ENCODE results near the gene BARX2. TPM values are rescaled to one million over a fixed set of nuclear protein-coding genes. Genes with fewer than 3 reads are reported as not detected.

Gene BARX2
- total RNA-seq, 1 donor from 2014 or later = 0.18 TPM

DNA sequence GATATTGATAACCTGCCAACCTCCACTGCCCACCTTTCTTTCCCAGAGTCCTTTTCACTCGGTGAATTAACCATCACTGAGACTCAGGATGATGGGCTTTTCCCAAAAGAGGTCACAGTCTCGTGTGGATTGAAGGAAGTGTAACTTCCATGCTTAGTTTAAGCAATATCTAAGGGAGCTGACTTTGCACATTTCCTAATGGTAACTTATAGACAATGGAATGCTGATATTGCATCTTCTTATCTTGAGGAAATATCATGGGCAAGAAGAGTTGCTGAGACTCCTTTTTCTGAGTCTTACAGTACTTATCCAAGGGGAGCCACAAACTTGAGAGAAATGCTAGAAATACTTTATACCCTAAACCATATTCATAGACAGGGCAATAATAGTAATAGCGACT, 8.8 kb downstream of the BARX2 start:
- H3K4me1 Mint-ChIP-seq (ENCODE audit: unreplicated experiment) = peaks cover 6% of the 10 kb centered on the region
- no peak for DNase-seq (ENCODE audit: low spot score)
- no peak overlapping the region for H3K27ac Mint-ChIP-seq (ENCODE audit: unreplicated experiment)
- H3K9me3 Mint-ChIP-seq (ENCODE audit: unreplicated experiment) = no peaks in the 10 kb centered on the region
- H3K4me3 Mint-ChIP-seq (ENCODE audit: unreplicated experiment) = no peak overlapping the region
- H3K36me3 Mint-ChIP-seq (ENCODE audit: low read depth, unreplicated experiment) = no peaks in the 10 kb centered on the region
- TF ChIP-seq, protein P1, sequence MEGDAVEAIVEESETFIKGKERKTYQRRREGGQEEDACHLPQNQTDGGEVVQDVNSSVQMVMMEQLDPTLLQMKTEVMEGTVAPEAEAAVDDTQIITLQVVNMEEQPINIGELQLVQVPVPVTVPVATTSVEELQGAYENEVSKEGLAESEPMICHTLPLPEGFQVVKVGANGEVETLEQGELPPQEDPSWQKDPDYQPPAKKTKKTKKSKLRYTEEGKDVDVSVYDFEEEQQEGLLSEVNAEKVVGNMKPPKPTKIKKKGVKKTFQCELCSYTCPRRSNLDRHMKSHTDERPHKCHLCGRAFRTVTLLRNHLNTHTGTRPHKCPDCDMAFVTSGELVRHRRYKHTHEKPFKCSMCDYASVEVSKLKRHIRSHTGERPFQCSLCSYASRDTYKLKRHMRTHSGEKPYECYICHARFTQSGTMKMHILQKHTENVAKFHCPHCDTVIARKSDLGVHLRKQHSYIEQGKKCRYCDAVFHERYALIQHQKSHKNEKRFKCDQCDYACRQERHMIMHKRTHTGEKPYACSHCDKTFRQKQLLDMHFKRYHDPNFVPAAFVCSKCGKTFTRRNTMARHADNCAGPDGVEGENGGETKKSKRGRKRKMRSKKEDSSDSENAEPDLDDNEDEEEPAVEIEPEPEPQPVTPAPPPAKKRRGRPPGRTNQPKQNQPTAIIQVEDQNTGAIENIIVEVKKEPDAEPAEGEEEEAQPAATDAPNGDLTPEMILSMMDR (IDR thresholded peaks at IDR 0.05; ENCODE audit: unreplicated experiment) = no peak
- no peaks in the 10 kb centered on the region for H3K27me3 Mint-ChIP-seq (ENCODE audit: unreplicated experiment)

DNA sequence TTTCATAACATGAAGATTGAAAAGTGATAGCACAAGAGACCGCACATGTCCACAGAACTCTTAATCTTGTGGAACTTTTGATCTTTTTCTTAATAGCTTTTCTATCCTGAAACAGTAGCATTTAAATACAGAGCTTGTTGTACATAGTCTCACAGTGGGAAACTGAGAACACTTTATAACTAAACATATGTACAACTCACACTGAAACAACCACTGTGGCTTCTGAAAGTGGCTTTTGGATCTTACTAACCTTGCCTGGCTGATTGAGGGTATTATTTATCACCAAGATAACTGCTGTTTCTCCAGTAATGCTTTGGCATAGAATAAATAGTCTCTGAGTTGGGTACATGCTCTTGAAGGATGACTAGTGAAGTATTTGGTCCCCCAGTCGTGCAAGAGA, 10.2 kb downstream of the BARX2 start:
- Mint-ChIP-seq H3K4me3 (ENCODE audit: unreplicated experiment) (no peak overlapping the region), H3K36me3 (ENCODE audit: low read depth, unreplicated experiment) (no peaks in the 10 kb centered on the region), H3K27ac (ENCODE audit: unreplicated experiment) (no peak overlapping the region), H3K4me1 (ENCODE audit: unreplicated experiment) (peaks cover 6% of the 10 kb centered on the region), H3K27me3 (ENCODE audit: unreplicated experiment) (no peaks in the 10 kb centered on the region), H3K9me3 (ENCODE audit: unreplicated experiment) (no peaks in the 10 kb centered on the region)
- TF ChIP-seq, protein P1 (IDR thresholded peaks at IDR 0.05; ENCODE audit: unreplicated experiment) = no peak
- DNase-seq (ENCODE audit: low spot score) = no peak

DNA sequence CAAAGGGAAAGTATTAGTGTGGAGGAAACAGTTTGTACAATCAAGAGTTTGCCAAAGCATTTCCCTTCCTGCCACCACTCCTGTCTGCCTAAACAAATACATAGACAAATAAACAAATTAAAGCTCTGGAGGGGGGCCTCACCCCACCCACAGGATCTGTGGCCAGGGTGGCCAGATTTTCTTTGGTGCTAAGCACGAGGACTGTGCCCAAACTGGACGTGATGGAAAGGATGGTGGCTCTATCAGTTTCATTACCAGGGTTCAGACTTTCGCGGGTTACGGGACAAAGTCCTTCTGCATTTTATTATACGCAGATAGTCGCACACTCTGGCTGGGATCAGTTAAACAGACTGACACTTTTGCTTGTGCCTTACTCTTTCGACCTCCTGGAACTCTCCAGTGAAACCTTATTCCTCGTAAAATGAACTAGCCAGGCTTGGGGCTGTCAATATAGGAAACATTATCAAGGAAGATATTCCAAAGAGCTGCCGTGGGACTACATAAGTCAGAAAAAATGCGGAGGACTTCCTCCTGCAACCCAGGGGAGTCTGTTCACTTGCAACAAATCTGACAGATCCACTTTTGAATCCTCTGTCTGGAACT, 11.2 kb downstream of the BARX2 start:
- Mint-ChIP-seq H3K4me1 (ENCODE audit: unreplicated experiment) (peaks cover 6% of the 10 kb centered on the region), H3K4me3 (ENCODE audit: unreplicated experiment) (no peak overlapping the region), H3K27ac (ENCODE audit: unreplicated experiment) (no peak overlapping the region), H3K9me3 (ENCODE audit: unreplicated experiment) (no peaks in the 10 kb centered on the region), H3K36me3 (ENCODE audit: low read depth, unreplicated experiment) (no peaks in the 10 kb centered on the region), H3K27me3 (ENCODE audit: unreplicated experiment) (no peaks in the 10 kb centered on the region)
- TF ChIP-seq, protein P1 (IDR thresholded peaks at IDR 0.05; ENCODE audit: unreplicated experiment) = no peak
- no peak for DNase-seq (ENCODE audit: low spot score)

DNA sequence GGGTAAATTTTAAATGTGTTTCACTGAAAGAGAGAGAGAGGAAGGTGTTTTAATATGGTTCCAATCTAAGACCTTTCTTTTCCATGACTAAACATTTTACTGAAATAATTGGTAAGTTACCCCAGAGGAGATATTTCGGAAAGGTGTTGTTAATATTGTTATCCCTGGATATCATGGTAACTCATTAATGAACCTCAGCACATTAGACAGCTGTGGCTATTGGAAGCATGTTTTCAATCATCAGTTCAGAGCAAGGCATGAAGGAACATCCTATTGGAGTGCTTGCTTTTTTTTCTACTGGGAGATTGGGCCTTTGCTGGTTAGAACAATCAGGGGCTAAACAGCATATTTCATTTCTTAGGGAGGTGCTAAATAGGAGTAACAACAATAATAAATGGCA, 11.8 kb downstream of the BARX2 start:
- H3K4me1 Mint-ChIP-seq (ENCODE audit: unreplicated experiment) = peaks cover 8% of the 10 kb centered on the region
- TF ChIP-seq, protein P1 (IDR thresholded peaks at IDR 0.05; ENCODE audit: unreplicated experiment) = no peak
- H3K27me3 Mint-ChIP-seq (ENCODE audit: unreplicated experiment) = no peaks in the 10 kb centered on the region
- H3K27ac Mint-ChIP-seq (ENCODE audit: unreplicated experiment) = no peak overlapping the region
- no peaks in the 10 kb centered on the region for H3K36me3 Mint-ChIP-seq (ENCODE audit: low read depth, unreplicated experiment)
- no peaks in the 10 kb centered on the region for H3K9me3 Mint-ChIP-seq (ENCODE audit: unreplicated experiment)
- H3K4me3 Mint-ChIP-seq (ENCODE audit: unreplicated experiment) = no peak overlapping the region
- DNase-seq (ENCODE audit: low spot score) = no peak

DNA sequence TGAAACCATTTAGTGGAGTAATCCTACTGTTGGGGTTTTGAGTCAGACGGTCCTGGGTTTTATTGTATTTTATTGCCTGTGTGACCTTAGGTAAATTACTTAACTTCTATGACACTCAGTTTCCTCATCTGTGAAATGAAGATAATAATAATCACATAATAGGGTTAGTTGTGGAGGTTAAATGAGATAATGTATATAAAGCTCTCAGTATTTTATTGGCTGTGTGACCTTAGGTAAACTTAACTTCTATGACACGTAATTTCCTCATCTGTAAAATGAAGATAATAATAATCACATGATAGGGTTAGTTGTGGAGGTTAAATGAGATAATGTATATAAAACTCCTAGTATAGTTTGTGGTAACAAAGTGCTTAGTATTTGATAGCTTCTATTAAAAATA, 13.2 kb downstream of the BARX2 start:
- H3K4me1 Mint-ChIP-seq (ENCODE audit: unreplicated experiment) = peaks cover 8% of the 10 kb centered on the region
- no peaks in the 10 kb centered on the region for H3K36me3 Mint-ChIP-seq (ENCODE audit: low read depth, unreplicated experiment)
- H3K27me3 Mint-ChIP-seq (ENCODE audit: unreplicated experiment) = no peaks in the 10 kb centered on the region
- no peaks in the 10 kb centered on the region for H3K9me3 Mint-ChIP-seq (ENCODE audit: unreplicated experiment)
- H3K27ac Mint-ChIP-seq (ENCODE audit: unreplicated experiment) = no peak overlapping the region
- no peak overlapping the region for H3K4me3 Mint-ChIP-seq (ENCODE audit: unreplicated experiment)
- TF ChIP-seq, protein P1 (IDR thresholded peaks at IDR 0.05; ENCODE audit: unreplicated experiment) = no peak
- DNase-seq (ENCODE audit: low spot score) = no peak

Measured in endothelial cell (in vitro differentiated cells).